ENCODE results near the gene NFATC2.
"Not testable (repeated sequence)": the region's sequence is repeated elsewhere in the genome, so short reads cannot be mapped to it uniquely, and the experiment has no call there.

The NFATC2 gene

GRCh38 chr20:51540074-51540473 is 2.4 kb downstream of the NFATC2 start:
- not testable (repeated sequence) for DNase-seq (ENCODE audit: low spot score)

DNA sequence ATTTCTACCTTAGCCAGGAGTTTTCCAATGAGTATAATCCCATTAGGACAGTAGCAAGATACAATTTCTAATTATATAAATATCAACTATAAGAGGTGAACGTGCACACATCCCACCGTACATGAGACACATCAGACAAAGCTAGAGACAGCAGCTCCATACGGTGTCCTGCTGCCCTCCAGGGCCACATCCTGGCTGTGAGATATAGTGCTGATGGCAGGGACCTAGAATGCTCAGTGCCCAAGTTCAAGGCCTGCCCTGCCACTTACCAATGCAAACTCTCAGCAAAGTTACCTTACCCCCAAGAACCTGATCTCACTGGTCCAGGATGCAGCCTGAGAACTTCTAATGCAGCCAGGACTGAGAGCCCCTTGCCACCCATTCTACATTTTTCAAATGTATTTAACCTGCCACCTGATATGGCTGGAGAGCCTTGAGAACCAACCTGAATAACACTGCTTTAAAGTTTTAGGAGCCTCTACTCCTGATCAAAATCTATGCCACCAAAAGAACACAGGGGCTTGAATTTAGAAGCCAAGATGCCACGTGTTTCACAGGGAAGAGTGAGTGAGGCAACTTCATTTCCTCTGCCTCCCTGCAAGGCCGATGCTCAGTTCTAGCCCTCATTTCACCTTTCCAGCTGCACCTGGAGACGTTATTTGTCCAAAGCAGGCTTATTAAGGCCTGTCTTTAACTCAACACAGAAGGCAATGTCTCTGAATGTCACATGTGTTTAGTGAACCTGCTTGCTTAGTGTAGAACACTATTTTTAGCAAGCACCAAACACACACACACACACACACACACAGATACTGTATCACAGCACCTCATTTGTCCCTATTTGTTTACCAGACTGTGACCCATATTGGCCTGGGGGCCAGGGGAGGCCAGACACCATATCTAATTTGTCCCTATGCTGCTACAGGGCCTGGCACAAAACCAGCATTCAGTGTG is 6.1 kb downstream of the NFATC2 start:
- DNase-seq (ENCODE audit: low spot score), result no peak

DNA sequence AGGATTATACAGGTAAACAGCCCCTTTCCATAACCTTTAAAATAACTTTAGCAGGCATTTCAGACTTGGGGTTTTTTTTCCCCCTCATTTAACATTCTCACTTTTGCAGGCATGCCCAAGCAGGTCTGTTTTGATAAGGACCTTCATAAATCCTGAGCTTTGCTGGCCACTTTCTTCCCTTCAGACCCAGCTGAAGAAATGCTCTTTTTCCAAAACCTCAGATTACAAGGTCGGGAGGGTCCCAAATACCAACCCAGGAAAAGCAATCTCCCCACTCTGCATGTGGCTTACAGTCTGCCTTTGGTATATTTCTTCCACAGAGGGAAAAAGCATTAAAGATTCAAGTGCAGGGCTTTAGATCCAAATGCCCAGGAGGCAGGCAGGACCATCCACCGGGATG is 6.8 kb downstream of the NFATC2 start:
- no peak for DNase-seq (ENCODE audit: low spot score)

DNA sequence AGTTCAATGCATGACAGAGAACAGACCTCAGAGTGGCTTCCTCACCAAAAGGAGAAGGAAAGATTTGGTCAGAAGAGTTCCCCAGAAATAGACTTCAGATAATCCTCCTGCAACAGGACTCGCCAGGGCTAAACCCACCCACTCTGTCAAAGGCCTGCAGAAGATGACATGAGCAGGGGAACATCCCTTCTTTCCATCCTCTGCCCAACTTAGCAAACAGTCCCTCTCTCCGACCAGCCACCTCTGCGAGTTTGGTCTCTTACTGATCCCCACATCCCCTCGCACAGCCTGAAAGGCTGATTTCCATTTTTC is 7.5 kb downstream of the NFATC2 start:
- no peak for DNase-seq (ENCODE audit: low spot score)

DNA sequence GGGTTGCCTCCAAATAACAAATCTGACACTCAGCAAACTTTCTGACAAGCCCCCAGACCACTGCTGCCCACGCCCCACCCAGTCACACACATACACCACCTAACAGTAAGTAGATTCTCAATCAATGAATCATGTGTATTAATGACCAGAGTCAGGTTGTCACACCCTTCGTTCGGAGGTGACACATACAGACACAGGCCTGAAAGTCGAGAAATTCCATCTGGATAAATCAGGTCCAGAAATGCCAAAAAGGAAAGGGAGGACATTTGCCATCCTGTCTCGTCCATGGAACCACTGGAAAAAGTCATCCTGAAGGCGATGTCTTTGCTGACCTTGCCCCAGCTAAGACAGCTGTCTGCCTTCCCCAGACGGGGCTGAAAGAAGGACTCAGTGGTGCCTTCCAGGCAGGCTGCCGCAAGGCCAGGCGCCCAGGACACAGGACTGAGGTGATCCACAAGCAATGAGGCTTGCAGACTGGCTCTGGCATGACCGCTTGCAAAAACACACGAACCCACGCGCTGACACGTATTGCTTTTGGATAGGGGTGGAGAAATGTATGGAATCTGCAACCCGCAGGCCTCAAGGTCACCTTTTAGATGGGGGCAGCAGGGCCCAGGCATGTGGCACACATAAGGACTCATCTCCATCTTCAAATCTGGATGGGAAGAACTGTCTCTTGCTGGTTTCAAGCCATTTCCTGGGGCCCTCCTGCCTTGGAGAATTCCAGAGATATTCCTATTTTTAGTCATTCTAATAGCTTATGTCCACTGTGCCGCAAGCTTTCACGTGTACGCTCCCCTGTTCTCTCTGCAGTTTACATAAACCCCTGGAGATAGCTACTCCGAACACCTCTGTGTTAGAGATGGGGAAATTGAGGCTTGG is 9.0 kb downstream of the NFATC2 start:
- DNase-seq (ENCODE audit: low spot score), result no peak

DNA sequence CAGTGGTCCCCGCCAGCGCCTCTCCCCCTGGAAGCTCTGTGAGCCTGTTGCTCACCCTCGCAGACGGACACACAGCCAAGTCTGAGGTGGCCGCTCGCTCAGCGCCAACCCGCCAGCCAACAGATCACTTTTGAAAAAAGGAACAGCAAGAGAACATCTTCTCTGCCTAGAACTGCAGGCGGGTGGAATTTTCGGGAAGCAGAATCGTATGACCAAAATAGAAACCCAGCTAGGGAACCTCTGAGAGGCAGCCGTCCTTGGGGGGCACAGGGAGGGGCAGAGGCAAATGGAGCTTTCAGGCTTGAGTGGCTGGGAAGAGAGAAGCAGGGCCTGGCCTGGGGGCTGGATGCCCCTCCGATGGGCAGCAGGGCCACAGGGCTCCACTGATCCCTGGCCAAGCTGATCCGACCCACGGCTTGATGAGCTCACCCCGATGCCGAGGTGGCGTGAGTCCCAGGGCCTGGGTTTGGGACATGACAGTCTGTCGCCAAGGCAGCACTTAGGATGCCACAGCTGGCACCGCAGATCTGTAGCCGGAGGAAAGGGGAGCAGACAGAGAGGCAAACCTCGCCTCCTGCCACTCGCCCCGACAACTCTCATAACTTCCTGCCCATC is 9.8 kb downstream of the NFATC2 start:
- peak; percentile 52 for DNase-seq (ENCODE audit: low spot score)

DNA sequence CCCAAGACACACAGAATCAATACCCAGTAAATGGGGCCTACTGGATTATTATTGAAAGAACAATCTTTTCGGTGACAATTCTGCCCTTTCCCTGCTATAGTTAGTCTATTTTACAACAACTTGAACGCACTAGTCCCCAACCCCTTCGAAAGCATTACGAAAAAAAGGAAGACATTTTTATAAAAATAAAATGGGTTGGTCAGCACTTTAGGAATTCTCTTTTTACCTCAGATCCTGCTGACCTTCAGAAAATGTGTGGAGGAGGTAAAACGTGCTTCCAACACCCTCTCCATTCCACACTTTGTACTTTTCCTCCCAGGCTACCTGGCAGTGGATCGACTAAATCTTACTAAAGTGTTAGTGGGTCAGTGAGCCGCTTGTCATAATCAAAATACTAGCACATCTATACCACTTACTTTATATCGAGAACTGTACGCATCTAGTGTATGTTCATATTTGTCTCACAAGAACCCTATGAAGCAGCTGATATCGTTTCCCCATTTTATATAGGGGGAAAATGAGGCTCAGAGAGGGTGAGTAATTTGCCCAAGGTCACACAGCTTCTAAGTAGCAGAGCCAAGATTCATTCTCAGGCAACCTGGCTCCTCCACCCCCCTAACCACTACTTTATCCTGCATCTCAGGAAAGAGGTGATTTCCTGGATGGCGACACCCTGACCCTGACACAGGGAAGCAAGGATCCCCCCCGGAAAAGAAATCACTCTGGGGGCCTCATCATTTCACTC is 10.6 kb downstream of the NFATC2 start:
- DNase-seq (ENCODE audit: low spot score), result no peak

GRCh38 chr20:51531141-51531710 is 11.3 kb downstream of the NFATC2 start:
- DNase-seq (ENCODE audit: low spot score), result no peak

- no peak for DNase-seq (ENCODE audit: low spot score)
Measured at GRCh38 chr20:51529758-51530157, 12.8 kb downstream of the NFATC2 start.

DNA sequence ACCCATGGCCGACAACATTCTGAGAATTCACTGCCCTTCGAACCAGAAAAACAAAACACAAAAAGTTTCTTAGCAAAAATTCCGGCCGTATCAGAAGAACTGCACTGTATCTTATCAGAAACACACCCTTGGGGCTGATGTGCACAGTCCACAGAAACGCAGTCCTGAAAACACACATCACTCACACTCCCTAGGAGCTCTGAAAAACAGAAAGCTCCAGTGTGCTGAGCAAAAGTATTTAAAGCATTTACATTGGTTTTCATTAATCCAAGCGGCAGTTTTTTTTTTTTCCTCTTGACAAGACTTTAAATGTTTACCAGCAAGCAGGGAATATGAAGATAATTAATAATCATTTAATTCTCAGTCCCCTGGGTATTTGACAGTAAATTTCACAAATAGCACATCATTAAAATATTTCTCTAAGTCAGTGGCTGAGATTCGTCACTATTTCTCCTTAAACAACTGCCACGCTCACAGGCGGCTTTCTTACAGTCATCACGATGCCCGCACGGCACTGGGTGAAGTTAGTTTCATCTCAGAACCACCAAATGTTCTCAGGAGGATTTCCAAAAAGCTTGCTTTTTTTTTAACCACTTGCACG is 13.3 kb downstream of the NFATC2 start:
- peak; percentile 76 for DNase-seq (ENCODE audit: low spot score)

DNA sequence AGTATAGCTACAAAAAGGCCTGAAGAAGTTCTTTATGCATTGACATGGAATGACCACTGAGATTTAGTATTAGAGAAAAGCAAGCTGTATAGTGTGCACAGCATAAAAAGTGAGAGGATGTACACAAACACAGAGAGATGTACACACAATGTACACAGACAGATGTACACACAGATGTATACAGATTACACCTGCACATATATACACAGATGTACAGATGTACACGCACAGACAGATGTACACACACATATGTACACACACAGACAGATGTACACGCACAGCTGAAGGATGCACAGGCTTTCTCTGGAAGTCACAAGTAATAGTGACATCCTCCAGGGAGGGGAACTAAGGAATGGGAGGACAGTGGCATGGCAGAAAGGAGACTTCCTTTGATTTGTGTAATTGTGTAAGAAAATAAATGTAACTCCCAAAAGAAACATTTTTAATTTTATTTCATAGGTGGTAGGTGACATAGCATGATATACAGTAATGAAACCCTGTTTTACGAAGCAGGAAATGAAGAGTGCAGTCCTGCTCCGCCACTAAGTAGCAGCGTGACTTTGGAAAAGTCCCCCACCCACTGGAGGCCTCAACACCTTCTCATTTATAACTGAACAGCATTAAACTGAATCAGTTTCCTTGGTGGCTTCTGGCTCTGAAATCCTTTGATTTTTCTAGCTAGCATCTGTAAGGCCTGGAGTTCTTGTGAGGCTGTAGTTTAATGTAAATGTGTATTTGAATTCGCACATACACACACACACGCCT is 14.1 kb downstream of the NFATC2 start:
- DNase-seq (ENCODE audit: low spot score), result no peak

DNA sequence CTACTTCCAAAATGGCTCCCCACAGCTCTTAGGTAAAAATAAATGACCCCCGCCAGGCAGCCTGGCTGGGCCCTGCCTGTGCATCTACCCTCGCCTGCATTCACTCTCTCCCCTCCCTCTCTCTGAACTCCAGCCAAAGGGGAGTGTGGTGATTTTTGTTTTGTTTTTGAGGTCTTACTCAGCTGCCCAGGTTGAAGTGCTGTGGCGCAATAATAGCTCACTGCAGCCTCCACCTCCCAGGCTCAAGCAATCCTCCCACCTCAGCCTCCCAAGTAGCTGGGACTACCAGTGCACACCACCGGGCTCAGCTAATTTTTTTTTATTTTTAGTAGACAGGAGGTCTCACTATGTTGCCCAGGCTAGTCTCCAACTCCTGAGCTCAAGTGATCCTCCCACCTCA is 15.8 kb downstream of the NFATC2 start:
- DNase-seq (ENCODE audit: low spot score), result no peak

- DNase-seq (ENCODE audit: low spot score), result no peak
Measured at GRCh38 chr20:51526106-51526470, 16.4 kb downstream of the NFATC2 start.

DNA sequence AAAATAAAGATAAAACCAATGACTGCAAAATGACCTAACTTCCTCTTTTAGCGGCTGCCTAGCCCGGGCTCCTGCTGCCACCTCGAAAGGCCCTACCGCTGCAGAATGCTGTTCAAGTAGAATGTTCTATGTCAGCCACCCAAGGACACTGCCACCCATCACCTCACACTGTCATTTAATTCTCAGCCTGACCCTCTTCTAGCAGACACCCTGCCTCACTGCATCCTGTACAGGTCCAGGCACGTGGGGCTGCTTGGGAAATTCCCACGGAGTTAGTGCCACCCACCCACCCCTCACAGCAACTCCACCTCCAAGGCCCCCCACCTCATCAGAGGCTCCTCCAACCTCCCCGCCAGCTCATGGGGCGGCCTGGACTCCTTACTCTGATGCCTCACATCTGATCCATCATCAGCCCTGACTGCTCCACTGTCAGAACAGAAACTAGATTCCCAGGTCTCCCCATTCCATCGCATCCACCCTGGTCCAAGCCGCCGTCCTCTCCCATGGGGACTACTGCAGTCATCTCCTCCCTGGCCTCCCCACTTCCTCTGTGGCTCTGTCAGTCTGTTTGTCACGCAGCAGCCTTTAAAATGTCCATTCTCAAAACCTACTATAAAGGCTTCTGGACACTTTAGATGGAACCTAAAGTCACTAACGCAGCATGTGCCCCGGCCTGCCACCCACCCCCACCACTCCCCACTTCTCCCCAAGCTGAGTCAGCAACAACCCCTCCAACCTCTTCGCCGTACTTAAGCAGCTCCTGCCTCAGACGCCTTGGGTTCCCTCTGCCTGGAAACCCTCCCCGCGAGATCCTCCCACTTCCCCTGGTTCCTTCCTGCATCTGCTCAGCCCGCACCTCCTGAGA is 17.0 kb downstream of the NFATC2 start:
- DNase-seq (ENCODE audit: low spot score), result no peak

GRCh38 chr20:51523276-51524013 is 19.1 kb downstream of the NFATC2 start:
- DNase-seq (ENCODE audit: low spot score), result no peak

DNA sequence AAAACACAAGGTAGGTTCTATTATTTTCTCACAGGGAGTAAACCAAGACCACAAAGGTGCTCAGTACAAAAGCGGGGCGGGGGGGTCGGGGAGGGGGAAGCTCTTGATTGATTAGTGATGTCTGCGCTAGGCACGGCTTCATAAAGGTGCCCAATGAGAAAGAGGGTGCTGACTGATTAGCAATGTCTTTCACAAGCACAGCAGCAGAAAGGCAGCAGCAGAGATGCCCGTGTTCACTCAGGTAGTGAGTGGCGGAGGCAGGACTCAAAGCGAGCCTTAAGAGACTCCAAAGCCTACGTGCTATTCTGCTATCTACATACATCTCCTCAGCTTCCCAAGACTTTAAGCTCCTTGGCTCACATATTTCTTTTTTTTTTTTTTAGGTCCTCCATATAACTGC is 20.3 kb downstream of the NFATC2 start:
- DNase-seq (ENCODE audit: low spot score), result no peak

DNA sequence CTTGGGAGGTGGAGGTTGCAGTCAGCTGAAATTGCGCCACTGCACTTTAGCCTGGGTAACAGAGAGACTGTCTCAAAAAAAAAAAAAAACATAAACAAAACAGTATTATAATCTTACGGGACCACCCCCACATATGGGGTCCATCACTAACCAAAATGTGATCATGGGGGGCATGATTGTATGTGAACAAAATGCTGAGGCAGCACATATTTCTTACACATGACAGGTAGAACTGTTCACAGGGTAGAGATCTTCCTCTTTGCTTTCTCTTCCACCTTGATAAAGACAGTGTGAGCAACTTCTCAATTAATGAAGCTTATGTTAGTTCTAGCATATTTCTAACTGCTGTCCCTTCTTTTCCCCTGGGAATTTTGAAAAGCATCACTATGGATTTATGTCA is 24.7 kb downstream of the NFATC2 start:
- no peak for DNase-seq (ENCODE audit: low spot score)

DNA sequence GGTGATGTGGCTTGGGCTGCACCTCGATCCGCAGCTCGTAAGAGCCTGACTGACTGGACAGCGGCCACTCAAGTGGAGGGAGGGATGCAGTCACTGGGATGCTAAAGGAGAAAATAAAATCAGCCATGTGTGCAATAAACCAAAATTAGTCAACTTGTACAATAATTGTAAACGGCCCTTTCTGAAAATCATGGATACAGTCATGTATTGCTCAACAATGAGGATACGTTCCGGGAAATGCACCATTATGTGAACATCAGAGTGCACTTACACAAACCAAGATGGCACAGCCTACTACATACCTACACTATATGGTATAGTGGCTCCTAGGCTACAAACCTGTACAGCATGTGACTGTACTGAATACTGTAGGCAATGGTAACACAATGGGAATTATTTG is 25.7 kb downstream of the NFATC2 start:
- no peak for DNase-seq (ENCODE audit: low spot score)

- no peak for DNase-seq (ENCODE audit: low spot score)
Measured at GRCh38 chr20:51514836-51515235, 27.7 kb downstream of the NFATC2 start.

Measured in AG08396 (cell line).